HCT116 (cell line): ENCODE results near the gene TFDP1. TPM values are rescaled to one million over a fixed set of nuclear protein-coding genes. Genes with fewer than 3 reads are reported as not detected.

Experiments
- ATAC-seq: fragments of 200-7000 bp; cut with Tn5 transposase; 2 replicates; pipeline ENCODE4 v1.9.1; 2020; ENCODE audit warnings: mild to moderate bottlenecking, moderate library complexity
- BruUV-seq: library from RNA; stranded (reverse); fragments of 400-500 nt; replicated peaks from 2 replicates; lab custom pipeline; 2021; lab: Mats Ljungman, UMichigan
- CTCF ChIA-PET: fragments of 300-600 bp; sonication (Branson Sonifier 250); formaldehyde crosslinking; loops from one replicate; lab custom pipeline; 2021; ENCODE audit warnings: antibody characterized with exemption; lab: Charles Lee
- POLR2A ChIA-PET: fragments of 300-600, 350-600 bp; sonication (Branson Sonifier 250); formaldehyde crosslinking; loops from one replicate; lab custom pipeline; 2021; ENCODE audit warnings: antibody characterized with exemption; lab: Charles Lee
- RAD21 ChIA-PET, 2 experiments: fragments of 300-600 bp; sonication (Branson Sonifier 250); formaldehyde crosslinking; loops; one replicate each; lab custom pipeline; 2023; ENCODE audit warnings: low total read pairs in 2 of 2; ENCODE audit not compliant: uncharacterized antibody in 2 of 2, unreplicated experiment in 2 of 2, low non-redundant PET in 1 of 2; lab: Charles Lee
- DNase-seq: peaks from one replicate; pipeline ENCODE4 v3.0.0-alpha.2; 2010; ENCODE audit warnings: low read depth, low spot score
- H2AFZ ChIP-seq: fragments of 200-600 bp; shearing (Covaris generic), sonication (generic); 2 replicates; pipeline ENCODE4 v1.6.1; 2017; ENCODE audit warnings: low read depth, mixed run types, mixed read lengths, antibody characterized with exemption, low read length; ENCODE audit not compliant: poor library complexity, severe bottlenecking
- H3K27ac ChIP-seq: 2 replicates; pipeline ENCODE4 v1.5.1; 2012; ENCODE audit warnings: low read depth, low read length
- H3K27me3 ChIP-seq: fragments of 200-600 bp; sonication (generic); 2 replicates; pipeline ENCODE4 v1.6.1; 2016; ENCODE audit warnings: mixed run types, low read length, mixed read lengths; ENCODE audit not compliant: insufficient read depth
- H3K36me3 ChIP-seq, 2 experiments: fragments of 200-500 bp in 1 of 2; fragments of 200-600 bp in 1 of 2; sonication (Bioruptor generic) in 1 of 2; sonication (generic) in 1 of 2; 2 replicates each; pipeline versions ENCODE4 v1.5.1 to v1.6.1; 2014 to 2016; ENCODE audit warnings: low read length in 2 of 2, inconsistent platforms in 1 of 2, mixed read lengths in 1 of 2, mixed run types in 1 of 2; ENCODE audit not compliant: insufficient read depth in 2 of 2, control insufficient read depth in 1 of 2
- H3K4me1 ChIP-seq, 2 experiments: fragments of 200-600 bp in 1 of 2; sonication (generic) in 1 of 2; 2 replicates each; pipeline versions ENCODE4 v1.5.1 to v1.6.1; 2012 to 2017; ENCODE audit warnings: low read length in 2 of 2, inconsistent platforms in 1 of 2, mild to moderate bottlenecking in 1 of 2, mixed read lengths in 1 of 2, mixed run types in 1 of 2, moderate library complexity in 1 of 2; ENCODE audit not compliant: insufficient read depth in 2 of 2, control insufficient read depth in 1 of 2
- H3K4me2 ChIP-seq: fragments of 200-600 bp; sonication (generic); 2 replicates; pipeline ENCODE4 v1.6.1; 2017; ENCODE audit warnings: mixed run types, low read length, mixed read lengths
- H3K4me3 ChIP-seq, 2 experiments: fragments of 200-600 bp in 1 of 2; sonication (generic) in 1 of 2; replicated peaks in 1 of 2; 2 replicates each; pipeline ENCODE4 v1.5.1; 2011 to 2016; ENCODE audit warnings: low read length in 2 of 2, control low read depth in 1 of 2, low read depth in 1 of 2, mild to moderate bottlenecking in 1 of 2, mixed read lengths in 1 of 2, mixed run types in 1 of 2
- H3K79me2 ChIP-seq: fragments of 200-600 bp; sonication (generic); 2 replicates; pipeline ENCODE4 v1.6.1; 2017; ENCODE audit warnings: mild to moderate bottlenecking, mixed run types, low read length, moderate library complexity, mixed read lengths; ENCODE audit not compliant: insufficient read depth
- H3K9ac ChIP-seq: fragments of 200-600 bp; sonication (generic); 2 replicates; pipeline ENCODE4 v1.6.1; 2016; ENCODE audit warnings: low read length, mixed read lengths
- H3K9me2 ChIP-seq: fragments of 200-600 bp; sonication (generic), shearing (Covaris generic); 2 replicates; pipeline ENCODE4 v1.6.1; 2017; ENCODE audit warnings: mixed run types, mild to moderate bottlenecking, moderate library complexity; ENCODE audit not compliant: insufficient read depth
- H3K9me3 ChIP-seq, 2 experiments: fragments of 200-500 bp in 1 of 2; fragments of 200-600 bp in 1 of 2; sonication (Bioruptor generic) in 1 of 2; sonication (generic) in 1 of 2; 2 replicates each; pipeline ENCODE4 v1.6.1; 2014 to 2017; ENCODE audit warnings: low read length in 2 of 2, mixed read lengths in 2 of 2, inconsistent platforms in 1 of 2, low read depth in 1 of 2, mild to moderate bottlenecking in 1 of 2, mixed run types in 1 of 2, moderate library complexity in 1 of 2; ENCODE audit not compliant: control insufficient read depth in 1 of 2, insufficient read depth in 1 of 2
- H4K20me1 ChIP-seq: fragments of 200-600 bp; sonication (generic), shearing (Covaris generic); 2 replicates; pipeline ENCODE4 v1.6.1; 2017; ENCODE audit warnings: mixed run types, mild to moderate bottlenecking, moderate library complexity; ENCODE audit not compliant: insufficient read depth
- CBX3 ChIP-seq: IDR thresholded peaks from 2 replicates; pipeline ENCODE4 v1.6.1; 2012; ENCODE audit warnings: low read depth
- EGR1 ChIP-seq: IDR thresholded peaks from 2 replicates; pipeline ENCODE4 v1.6.1; 2012; ENCODE audit warnings: low read depth
- EZH2 ChIP-seq: fragments of 200-600 bp; sonication (generic); IDR thresholded peaks from 2 replicates; pipeline ENCODE4 v1.6.1; 2017; ENCODE audit warnings: antibody characterized with exemption, mixed run types
- POLR2A ChIP-seq: IDR thresholded peaks from 2 replicates; pipeline ENCODE4 v1.7.0; 2011; ENCODE audit warnings: borderline replicate concordance; ENCODE audit not compliant: insufficient read depth, insufficient read length; ENCODE audit errors: extremely low read depth
- POLR2AphosphoS5 ChIP-seq: IDR thresholded peaks from 2 replicates; pipeline ENCODE4 v1.6.1; 2011; ENCODE audit warnings: mild to moderate bottlenecking, low read depth, low read length, moderate library complexity
- RAD21 ChIP-seq: IDR thresholded peaks from 2 replicates; pipeline ENCODE4 v1.6.1; 2012; ENCODE audit warnings: low read depth, mild to moderate bottlenecking
- SP1 ChIP-seq: IDR thresholded peaks from 2 replicates; pipeline ENCODE4 v1.6.1; 2012; ENCODE audit warnings: low read depth
- SRF ChIP-seq: IDR thresholded peaks from 2 replicates; pipeline ENCODE4 v1.6.1; 2012; ENCODE audit warnings: low read depth
- TCF7L2 ChIP-seq: IDR thresholded peaks from 2 replicates; pipeline ENCODE4 v1.7.0; 2011; ENCODE audit warnings: borderline replicate concordance, inconsistent platforms; ENCODE audit not compliant: insufficient read depth, insufficient read length; ENCODE audit errors: extremely low read depth
- YY1 ChIP-seq: IDR thresholded peaks from 2 replicates; pipeline ENCODE4 v1.6.1; 2011; ENCODE audit warnings: low read length, low read depth, moderate library complexity, mild to moderate bottlenecking; ENCODE audit not compliant: insufficient replicate concordance; ENCODE audit errors: extremely low read depth
- ZFX ChIP-seq: fragments of 450-650 bp; IDR thresholded peaks from 2 replicates; pipeline ENCODE4 v1.6.1; 2017
- ZNF274 ChIP-seq: fragments of 200-500 bp; sonication (Bioruptor generic); IDR thresholded peaks from 2 replicates; pipeline ENCODE4 v1.6.1; 2014; ENCODE audit warnings: mild to moderate bottlenecking, low read depth, low read length, inconsistent platforms
- intact Hi-C: fragments of 100-400 bp; cut with micrococcal nuclease; formaldehyde crosslinking; loops from 2 replicates; pipeline ENCODE4 v1.10.0; 2022
- total RNA-seq: library from RNA; stranded (reverse); gene quantifications from one replicate; pipeline ENCODE4 v1.2.1, GENCODE V29; 2021; ENCODE audit not compliant: unreplicated experiment
- TF ChIP-seq, protein P1 (sequence below): IDR thresholded peaks from 2 replicates; pipeline ENCODE4 v1.6.1; 2011; ENCODE audit warnings: mild to moderate bottlenecking, low read length, moderate library complexity; ENCODE audit not compliant: insufficient replicate concordance; ENCODE audit errors: extremely low read depth
- TF ChIP-seq, protein P2 (sequence below): IDR thresholded peaks from 2 replicates; pipeline ENCODE4 v1.6.1; 2012; ENCODE audit warnings: low read depth
- TF ChIP-seq, protein P3 (sequence below): IDR thresholded peaks from 2 replicates; pipeline ENCODE4 v1.6.1; 2012

The TFDP1 gene
- total RNA-seq, 1 experiment from 2014 or later: 169 TPM

DNA sequence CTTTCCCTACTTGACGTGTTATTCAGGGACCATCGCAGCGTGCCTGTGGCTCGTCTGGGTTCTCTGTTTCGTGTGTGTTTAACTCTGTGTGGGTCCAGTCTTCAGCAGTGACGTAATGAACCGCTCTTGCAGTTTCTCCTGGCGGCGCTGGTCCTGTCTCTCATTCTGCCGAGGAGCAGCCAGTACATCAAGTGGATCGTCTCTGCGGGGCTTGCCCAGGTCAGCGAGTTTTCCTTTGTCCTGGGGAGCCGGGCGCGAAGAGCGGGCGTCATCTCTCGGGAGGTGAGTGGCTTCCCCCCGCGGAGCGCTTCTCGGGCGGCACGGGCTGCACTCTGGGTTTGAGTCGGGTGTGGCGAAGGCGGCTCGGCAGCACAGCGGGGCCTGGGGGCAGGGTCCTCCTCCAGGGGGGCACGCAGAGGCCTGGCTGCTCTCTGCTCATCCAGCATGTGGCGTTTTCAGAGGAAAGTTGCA is 36.3 kb upstream of the TFDP1 start:
- H3K4me1 ChIP-seq: no peaks in the 10 kb centered on the region
- no peak overlapping the region for H3K27ac ChIP-seq
- ChIA-PET CTCF (no interaction called here), RAD21 (no interaction called here), POLR2A (no interaction called here)
- no peaks in the 10 kb centered on the region; a peak in 1 of 4 replicates for H3K36me3 ChIP-seq
- no peak for TF ChIP-seq TCF7L2
- TF ChIP-seq CBX3: no peak
- TF ChIP-seq ZFX: no peak
- TF ChIP-seq, protein P1, sequence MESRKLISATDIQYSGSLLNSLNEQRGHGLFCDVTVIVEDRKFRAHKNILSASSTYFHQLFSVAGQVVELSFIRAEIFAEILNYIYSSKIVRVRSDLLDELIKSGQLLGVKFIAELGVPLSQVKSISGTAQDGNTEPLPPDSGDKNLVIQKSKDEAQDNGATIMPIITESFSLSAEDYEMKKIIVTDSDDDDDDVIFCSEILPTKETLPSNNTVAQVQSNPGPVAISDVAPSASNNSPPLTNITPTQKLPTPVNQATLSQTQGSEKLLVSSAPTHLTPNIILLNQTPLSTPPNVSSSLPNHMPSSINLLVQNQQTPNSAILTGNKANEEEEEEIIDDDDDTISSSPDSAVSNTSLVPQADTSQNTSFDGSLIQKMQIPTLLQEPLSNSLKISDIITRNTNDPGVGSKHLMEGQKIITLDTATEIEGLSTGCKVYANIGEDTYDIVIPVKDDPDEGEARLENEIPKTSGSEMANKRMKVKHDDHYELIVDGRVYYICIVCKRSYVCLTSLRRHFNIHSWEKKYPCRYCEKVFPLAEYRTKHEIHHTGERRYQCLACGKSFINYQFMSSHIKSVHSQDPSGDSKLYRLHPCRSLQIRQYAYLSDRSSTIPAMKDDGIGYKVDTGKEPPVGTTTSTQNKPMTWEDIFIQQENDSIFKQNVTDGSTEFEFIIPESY: no peak
- TF ChIP-seq SRF: no peak
- TF ChIP-seq ZNF274: no peak
- no peak for TF ChIP-seq SP1
- no peak for TF ChIP-seq POLR2AphosphoS5
- TF ChIP-seq, protein P2, sequence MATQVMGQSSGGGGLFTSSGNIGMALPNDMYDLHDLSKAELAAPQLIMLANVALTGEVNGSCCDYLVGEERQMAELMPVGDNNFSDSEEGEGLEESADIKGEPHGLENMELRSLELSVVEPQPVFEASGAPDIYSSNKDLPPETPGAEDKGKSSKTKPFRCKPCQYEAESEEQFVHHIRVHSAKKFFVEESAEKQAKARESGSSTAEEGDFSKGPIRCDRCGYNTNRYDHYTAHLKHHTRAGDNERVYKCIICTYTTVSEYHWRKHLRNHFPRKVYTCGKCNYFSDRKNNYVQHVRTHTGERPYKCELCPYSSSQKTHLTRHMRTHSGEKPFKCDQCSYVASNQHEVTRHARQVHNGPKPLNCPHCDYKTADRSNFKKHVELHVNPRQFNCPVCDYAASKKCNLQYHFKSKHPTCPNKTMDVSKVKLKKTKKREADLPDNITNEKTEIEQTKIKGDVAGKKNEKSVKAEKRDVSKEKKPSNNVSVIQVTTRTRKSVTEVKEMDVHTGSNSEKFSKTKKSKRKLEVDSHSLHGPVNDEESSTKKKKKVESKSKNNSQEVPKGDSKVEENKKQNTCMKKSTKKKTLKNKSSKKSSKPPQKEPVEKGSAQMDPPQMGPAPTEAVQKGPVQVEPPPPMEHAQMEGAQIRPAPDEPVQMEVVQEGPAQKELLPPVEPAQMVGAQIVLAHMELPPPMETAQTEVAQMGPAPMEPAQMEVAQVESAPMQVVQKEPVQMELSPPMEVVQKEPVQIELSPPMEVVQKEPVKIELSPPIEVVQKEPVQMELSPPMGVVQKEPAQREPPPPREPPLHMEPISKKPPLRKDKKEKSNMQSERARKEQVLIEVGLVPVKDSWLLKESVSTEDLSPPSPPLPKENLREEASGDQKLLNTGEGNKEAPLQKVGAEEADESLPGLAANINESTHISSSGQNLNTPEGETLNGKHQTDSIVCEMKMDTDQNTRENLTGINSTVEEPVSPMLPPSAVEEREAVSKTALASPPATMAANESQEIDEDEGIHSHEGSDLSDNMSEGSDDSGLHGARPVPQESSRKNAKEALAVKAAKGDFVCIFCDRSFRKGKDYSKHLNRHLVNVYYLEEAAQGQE: no peak
- no peak for TF ChIP-seq RAD21
- no peak for TF ChIP-seq POLR2A
- TF ChIP-seq EZH2: no peak
- TF ChIP-seq, protein P3, sequence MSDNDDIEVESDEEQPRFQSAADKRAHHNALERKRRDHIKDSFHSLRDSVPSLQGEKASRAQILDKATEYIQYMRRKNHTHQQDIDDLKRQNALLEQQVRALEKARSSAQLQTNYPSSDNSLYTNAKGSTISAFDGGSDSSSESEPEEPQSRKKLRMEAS: no peak
- no peak for TF ChIP-seq EGR1
- no peak for TF ChIP-seq YY1
- no peak overlapping the region for H3K9ac ChIP-seq
- 0 out of 2 replicates have a peak, but pooled peaks cover 5% of the 10 kb centered on the region for H3K79me2 ChIP-seq
- no peaks in the 10 kb centered on the region for H3K9me2 ChIP-seq
- no peaks in the 10 kb centered on the region for H3K27me3 ChIP-seq
- no peaks in the 10 kb centered on the region for H3K9me3 ChIP-seq
- H4K20me1 ChIP-seq: no peaks in the 10 kb centered on the region
- intact Hi-C loops: no loop called here
- H3K4me2 ChIP-seq: no peak overlapping the region
- H2AFZ ChIP-seq: no peak overlapping the region
- no peak for ATAC-seq
- BruUV-seq: no TSS peak
- DNase-seq: no peak
- H3K4me3 ChIP-seq: no peak overlapping the region
